Stimulated activated CD4-positive, alpha-beta T cell treated with anti-CD3 and anti-CD28 coated beads, TNF-alpha, amount 100 ng/mL, for 24 hours (primary cell): Measurements from ENCODE around the gene PLA2G7.

Experiments used
- DNase-seq, 3 experiments: peaks; one replicate each; pipeline ENCODE4 v3.0.0-alpha.2; 2020; ENCODE audit warnings: low read depth in 3 of 3

PLA2G7 gene

GRCh38 chr6:46688966-46689335 is 46.2 kb downstream of the PLA2G7 start:
- no peak for DNase-seq

DNA sequence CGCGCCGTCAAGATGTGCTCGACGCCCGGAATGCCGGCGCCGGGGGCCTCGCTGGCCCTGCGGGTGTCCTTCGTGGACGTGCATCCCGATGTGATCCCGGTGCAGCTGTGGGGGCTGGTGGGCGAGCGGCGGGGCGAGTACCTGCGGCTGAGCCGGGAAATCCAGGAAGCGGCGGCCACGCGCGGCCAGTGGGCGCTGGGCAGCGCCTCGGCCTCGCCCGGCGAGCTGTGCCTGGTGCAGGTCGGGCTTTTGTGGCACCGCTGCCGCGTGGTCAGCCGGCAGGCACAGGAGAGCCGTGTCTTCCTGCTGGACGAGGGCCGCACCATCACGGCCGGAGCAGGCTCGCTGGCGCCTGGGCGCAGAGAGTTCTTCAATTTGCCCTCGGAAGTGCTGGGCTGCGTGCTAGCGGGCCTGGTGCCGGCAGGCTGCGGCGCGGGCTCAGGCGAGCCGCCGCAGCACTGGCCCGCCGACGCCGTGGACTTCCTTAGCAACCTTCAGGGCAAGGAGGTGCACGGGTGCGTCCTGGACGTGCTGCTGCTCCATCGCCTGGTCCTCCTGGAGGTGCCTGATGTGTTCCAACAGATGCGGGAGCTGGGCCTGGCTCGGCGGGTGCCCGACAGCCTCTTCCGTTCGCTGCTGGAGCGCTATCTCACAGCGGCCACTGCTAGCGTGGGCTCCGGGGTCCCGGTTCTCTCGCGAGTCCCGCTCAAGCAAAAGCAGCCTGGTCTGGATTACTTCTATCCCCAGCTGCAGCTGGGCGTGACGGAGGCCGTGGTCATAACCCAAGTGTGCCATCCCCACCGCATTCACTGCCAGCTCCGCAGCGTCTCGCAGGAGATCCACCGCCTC is 46.8 kb downstream of the PLA2G7 start:
- no peak for DNase-seq

DNA sequence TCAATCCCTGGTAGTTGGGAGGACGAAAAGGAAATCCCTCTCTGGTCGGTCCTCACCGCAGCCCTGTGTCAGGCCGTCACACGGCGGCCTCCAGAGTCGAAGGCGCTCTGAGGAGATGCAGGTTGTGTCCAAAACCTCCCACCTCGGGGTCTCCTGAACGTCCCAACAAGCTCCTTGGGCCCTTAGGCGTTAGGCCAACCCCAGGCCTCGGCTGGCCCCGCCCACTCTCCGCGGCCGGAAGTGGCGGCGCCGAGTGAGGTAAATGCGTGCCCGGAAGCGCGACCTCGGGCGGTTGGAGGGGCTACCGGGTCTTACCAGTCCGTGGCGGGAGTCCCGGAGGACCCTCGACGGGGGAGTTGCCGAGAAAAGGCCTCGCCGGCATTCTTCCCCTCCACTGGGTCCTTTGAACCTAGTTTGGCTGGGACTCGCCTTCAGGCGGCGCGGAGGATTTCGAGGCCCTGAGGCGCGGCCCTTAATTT is 47.5 kb downstream of the PLA2G7 start, which contains the start of gene TDRD6:
Gene TDRD6 (plus strand): TSS at position 267 of the 479 bp plus-strand sequence. CDS start 244 bp downstream, outside the sequence.
- DNase-seq = no peak

DNA sequence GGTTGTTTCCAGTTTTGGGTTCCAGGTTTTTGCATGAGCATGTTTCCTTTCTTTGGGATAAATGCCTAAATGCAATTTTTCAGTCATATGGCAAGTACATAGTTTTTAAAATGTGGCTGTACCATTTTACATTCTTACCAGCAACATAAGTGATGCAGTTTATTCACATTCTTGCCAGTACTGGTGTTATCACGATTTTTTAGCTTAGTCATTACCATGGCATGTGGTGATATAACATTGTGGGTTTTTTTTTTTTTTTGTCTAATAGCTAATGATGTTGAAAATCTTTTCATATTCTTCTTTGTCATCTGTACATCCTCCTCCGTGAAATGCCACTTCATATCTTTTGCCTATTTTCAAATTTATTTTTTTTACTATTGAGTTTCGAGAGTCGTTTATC is 50.4 kb downstream of the PLA2G7 start:
- no peak for DNase-seq

DNA sequence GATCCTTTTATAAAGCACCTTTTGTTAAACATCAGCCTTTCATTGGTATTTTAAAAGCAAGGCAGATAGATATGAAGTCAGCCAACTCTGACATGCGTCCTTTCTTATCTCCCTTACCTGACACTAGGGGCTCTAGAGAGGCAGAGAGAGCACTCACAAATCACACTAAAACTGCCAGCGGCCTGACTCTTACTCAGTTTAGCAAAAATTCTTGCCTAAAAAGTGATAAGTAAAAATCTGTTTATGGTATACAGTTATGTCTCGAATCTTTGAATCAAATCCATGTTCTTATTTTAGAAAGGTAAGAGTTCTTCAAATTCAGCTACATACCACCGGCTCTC is 57.9 kb downstream of the PLA2G7 start:
- no peak for DNase-seq

GRCh38 chr6:46676604-46677313 is 58.4 kb downstream of the PLA2G7 start:
- DNase-seq = no peak

DNA sequence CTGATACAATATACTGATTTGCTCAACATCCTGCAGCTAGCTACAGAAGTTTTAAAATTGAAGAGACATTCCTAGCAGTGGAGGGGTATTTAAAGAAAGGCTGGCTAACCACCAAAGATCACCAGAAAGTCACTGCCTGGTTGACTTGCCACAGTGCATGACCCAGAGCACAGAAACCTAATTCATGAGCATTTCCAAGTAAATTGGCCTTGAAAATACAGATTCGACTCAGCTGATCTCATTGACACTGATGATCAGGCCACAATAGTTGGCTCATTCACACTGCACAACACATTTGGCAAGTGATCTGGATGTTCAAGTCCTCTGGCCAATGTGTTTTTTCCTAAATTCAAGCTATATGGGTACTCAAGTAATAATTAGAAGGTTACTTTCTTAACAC is 60.8 kb downstream of the PLA2G7 start:
- DNase-seq = no peak

DNA sequence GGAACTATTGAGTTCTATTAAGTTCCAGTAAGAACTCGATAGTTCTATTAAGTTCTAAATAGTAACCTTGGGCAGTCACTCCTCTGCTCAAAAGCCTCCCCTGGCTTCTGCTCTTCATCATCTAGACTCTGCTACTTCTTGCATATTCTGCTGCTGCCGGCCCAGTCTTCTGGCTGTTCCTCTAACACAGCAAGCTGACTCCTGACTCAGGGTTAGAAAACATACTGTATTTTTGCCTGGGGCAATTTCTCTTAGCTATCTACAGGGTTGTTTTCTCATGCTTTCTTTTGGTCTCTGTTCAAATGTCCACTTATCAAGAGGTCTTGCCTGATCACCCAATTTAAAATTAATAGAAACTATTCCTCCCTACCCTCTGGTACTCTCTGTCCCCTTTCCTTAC is 67.8 kb downstream of the PLA2G7 start:
- no peak for DNase-seq

DNA sequence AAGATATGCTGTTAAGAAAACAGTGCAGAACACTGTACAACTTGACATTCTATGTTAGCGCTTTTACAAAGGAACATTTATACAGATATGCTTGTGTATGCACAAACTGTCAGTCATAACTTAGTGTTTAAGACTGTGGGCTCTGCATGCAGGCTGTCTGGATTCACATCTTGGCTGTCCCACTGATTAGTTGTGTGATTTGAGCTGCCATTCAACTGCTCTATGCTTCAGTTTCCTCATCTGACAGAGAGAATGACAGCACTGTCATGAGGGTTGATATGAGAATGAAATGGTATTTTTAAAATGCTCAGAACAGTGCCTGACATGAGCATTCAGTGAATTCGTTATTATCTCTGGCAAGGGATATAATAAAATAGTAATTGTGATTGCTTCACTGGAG is 73.7 kb downstream of the PLA2G7 start:
- DNase-seq = no peak

- DNase-seq = no peak
Observed at GRCh38 chr6:46657642-46658041, 77.5 kb downstream of the PLA2G7 start.

- DNase-seq = no peak
Observed at GRCh38 chr6:46655803-46656202, 79.4 kb downstream of the PLA2G7 start.
